NCI-H82 (cell line): ENCODE measurements around the gene NEK7.

Experiments used
- DNase-seq: peaks from one replicate; lab custom pipeline; 2025; lab: John Stamatoyannopoulos, UW

Gene NEK7

GRCh38 chr1:198147216-198147615, 9.6 kb upstream of the NEK7 start:
- no peak for DNase-seq

DNA sequence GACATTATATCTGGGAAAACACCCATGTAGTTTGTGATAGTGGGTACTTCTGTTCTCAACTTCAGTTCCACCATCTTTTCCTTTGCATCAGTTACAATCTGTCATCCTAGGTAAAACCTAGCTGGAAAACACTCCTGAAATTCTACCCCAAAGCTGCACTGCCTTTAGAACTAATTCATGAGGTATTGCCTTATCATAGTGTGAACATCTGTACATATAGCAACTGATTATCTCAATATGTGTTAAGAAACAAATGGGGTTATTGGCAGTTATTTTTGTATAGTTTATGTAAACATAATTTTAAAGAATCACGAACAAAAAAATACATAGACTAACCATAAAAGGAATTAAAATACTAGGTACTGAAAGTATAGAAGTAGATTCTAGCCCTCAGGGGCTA, 6.4 kb upstream of the NEK7 start:
- no peak for DNase-seq

- DNase-seq, result no peak
These were observed 5.1 kb upstream of the NEK7 start for GRCh38 chr1:198151688-198152087.

GRCh38 chr1:198153103-198153502, 3.7 kb upstream of the NEK7 start:
- no peak for DNase-seq

DNA sequence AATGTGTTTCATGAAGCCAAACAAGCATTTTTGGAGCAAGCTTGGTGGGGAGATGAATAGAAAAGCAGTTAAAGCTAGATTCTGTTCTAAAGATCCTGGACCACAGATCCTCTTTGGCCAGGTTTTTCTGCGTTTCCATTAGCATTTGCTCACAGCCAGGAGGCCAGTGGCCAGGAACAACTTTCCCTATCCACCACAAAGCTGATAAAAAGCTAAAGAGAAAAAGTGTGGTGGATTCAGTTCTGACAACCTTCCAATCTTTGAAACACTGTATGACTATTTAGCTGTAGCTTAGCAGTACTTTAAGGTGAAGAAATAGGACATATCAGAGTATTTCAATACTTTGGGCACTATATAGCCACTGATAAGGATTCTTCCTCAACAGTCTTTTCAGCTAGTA, 3.0 kb upstream of the NEK7 start:
- DNase-seq, result no peak

DNA sequence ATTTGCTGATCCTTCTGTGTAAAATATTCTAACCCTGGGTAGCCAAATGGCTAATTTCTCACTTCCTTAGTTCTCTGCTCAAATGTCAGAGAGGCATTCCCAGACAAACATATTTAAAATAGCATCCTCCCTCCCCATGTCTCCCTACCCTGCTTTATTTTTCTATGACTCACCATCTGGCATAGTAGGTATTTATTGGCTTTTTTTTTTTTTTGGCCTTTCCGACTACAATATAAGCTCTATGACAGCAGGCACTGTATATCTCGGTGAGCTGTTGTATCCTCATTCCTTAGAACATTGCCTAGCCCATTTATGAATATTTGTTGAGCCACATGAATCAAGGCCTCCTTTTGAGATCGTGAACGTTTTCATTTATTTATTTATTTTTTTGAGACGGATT, 1.5 kb upstream of the NEK7 start:
- DNase-seq, result peak; percentile 27

DNA sequence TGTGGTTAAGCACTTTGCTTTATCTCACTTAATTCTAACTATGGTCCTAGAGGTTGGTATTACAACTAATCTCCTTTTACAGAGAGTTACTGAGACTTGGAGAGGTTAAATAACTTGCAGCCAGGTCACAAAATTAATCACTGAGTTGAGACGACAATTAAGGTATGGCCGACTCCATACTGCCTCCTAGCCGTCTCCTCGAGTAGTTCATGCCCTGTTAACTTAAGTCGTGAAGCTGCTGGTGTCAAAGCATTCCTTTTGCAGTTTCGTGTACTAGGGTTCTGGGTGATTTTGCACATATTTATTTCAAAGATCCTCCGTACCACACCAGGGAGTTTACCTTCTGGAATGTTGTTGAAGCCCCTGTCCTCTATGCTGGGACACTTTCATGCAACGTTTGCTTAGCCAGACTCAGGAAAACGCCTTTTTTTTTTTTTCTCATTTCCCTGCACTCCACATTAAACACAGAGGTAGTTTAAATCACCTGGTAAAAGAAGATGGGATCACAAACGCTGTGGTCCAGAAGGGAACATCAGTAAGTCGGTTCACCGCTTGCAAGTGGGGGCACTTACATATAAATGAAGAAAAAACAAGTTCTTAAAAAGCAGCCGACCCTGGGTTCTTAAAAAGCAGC, 570 bp upstream of the NEK7 start:
- DNase-seq, result peak; percentile 91

DNA sequence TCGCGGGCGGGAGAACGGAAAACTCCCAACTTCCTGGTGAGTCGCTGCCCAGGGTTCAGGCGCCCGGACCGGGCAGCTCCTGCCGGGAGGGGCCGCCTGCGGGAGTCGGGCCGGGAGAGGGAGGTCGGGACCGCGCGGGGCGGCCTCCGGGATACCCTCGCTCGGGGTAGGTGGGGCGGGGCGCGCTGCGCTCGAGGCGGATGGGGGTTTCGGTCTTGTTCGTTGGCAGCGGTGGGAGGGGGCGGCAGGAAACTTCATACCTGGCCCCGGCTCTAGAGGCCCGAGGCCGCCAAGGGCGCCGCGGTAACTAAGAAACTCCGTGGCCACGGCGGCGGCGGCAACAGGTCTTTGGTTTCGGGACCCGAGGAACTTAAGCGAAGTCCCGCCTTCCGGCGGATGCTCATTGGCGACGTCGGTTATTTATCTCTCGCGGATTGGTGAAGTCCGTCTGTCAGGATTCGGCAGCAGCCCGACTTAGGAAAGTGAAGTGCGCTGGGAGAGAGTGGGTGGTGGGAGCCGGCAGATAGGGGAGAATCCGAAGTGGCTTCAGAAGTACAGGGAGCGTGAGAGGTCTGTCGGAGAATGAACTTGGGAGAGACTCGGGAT, 546 bp downstream of the NEK7 start:
- DNase-seq, result peak; percentile 97

DNA sequence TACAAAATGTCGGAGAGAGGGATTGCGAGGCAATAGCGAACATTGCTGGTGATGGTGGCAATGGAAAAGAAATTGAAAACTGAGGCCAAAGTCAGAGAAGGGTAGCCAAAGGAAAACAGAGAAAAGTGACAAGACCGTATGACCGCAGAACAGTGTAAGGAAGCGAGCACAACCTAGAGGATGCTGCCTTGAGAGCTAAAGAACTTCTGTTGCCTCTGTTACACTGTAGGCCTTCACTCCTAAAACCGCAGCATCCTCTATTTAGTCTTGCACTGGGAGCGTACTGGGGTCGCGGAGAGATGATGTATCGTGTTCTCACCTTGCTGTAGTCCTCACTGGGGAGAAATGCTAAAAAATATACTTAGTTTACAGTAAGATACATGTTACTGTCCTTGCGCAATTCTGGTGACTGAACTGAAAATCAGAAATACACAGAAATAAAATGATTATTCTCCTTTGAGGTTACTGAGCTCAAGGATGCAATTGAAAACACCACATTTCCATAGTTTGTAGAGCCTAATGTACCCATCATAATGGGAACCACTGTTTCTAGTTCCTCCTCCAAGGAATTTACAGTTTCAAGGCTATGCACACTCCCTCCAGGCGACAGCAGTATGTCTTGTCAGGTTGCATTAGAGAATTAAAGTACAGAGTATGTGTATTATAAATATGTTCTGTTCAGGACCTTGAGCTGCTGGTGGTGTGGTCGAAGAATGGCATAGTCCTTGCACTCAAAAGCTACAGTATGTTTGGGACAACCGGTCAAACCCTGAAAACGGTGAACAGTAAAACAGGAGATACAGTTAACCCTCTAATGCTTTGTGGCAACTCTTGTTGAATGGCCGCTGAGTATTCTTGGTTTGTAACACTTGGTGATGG, 1.3 kb downstream of the NEK7 start:
- DNase-seq, result peak; percentile 53

DNA sequence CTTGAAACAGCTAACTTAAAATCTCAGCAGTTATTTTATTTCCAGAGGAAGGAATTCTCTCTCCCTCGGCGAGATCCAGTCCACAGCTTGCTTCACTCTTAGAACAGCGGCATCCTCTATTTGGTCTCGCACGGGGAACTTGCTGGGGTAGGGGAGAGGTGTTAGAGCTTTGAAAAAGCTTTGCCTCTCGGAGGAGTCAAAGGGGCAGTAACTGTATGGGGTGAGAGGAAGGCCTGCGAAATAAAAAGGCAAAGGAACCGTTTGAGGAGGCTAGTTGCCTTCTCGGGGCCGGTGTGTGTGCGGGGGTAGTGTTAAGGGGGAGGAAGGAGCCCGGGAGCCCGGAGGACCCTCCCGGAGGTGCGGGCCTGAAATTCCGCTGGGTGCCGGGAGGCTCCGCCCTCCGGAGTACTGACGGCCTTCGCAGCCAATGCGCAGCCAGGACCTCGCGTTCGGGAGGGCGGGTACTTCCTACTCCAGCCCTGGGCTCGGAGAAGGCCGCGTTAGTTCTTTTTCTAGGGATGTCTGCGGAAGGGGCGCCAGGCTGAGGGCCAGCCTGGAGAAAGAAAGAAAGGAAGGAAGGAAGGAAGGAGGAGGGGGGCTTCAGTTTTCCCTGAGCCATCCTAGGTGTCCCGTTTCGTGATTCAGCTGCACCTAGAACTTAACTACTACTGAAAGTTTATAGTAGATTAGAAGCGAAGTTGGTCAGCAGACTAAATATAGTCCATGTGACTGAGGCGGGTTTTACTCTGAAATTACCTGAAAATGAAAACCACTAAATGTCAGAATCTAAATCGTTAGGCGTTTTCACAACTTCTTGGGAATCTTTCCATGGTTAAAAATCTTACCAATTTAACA, 2.2 kb downstream of the NEK7 start:
- DNase-seq, result peak; percentile 98

DNA sequence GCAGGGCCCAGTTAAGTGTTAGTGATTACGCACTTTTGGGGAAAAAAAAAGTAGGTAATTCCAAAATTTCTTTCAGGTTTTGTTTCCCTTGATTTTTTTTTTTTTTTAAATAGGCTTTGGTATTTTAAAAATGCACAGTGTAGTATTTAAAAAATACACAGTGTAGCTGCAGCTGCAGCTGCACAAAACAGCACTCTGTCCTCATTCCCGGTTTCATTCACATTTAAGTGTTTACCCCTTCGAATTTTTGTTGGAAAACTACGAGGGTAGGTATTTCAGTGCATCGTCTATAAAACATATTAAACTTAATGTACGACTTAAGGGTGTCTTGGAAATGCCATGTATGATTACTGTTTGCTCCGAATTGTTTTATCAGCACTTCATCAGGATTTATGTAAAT, 3.4 kb downstream of the NEK7 start:
- no peak for DNase-seq

GRCh38 chr1:198160946-198161614, 4.3 kb downstream of the NEK7 start:
- no peak for DNase-seq

GRCh38 chr1:198161718-198162090, 4.9 kb downstream of the NEK7 start:
- no peak for DNase-seq

GRCh38 chr1:198162091-198162767, 5.4 kb downstream of the NEK7 start:
- no peak for DNase-seq

GRCh38 chr1:198165927-198166647, 9.3 kb downstream of the NEK7 start:
- no peak for DNase-seq

GRCh38 chr1:198166900-198167299, 10.1 kb downstream of the NEK7 start:
- DNase-seq, result no peak

GRCh38 chr1:198167436-198167934, 10.7 kb downstream of the NEK7 start:
- DNase-seq, result no peak

- DNase-seq, result no peak
These were observed 11.4 kb downstream of the NEK7 start for GRCh38 chr1:198168227-198168626.

GRCh38 chr1:198169672-198170071, 12.9 kb downstream of the NEK7 start:
- DNase-seq, result no peak
